WTC11 (cell line): Measurements from ENCODE around the gene POLR2E. TPM values are rescaled to one million over a fixed set of nuclear protein-coding genes. Genes with fewer than 3 reads are reported as not detected.

Experiments used
- ATAC-seq: fragments of 200-7000 bp; cut with Tn5 transposase; 2 replicates; pipeline ENCODE4 v1.10.0; 2021; ENCODE audit warnings: mild to moderate bottlenecking, moderate library complexity
- CTCF ChIA-PET: fragments of 300-600 bp; sonication (Branson Sonifier 250); formaldehyde crosslinking; loops from one replicate; lab custom pipeline; 2021; ENCODE audit warnings: antibody characterized with exemption; lab: Charles Lee
- POLR2A ChIA-PET: fragments of 350-600 bp; sonication (Branson Sonifier 250); formaldehyde crosslinking; loops from one replicate; lab custom pipeline; 2021; ENCODE audit warnings: antibody characterized with exemption; lab: Charles Lee
- DNase-seq: peaks from one replicate; pipeline ENCODE4 v3.0.0; 2021; ENCODE audit warnings: low spot score
- H3K27ac Mint-ChIP-seq: 2 replicates; pipeline ENCODE4 v1.8.0; 2021; ENCODE audit warnings: mixed read lengths
- H3K27me3 Mint-ChIP-seq: 2 replicates; pipeline ENCODE4 v1.8.0; 2021; ENCODE audit warnings: low read depth, mild to moderate bottlenecking, moderate library complexity, mixed read lengths
- H3K36me3 Mint-ChIP-seq: 2 replicates; pipeline ENCODE4 v1.8.0; 2021; ENCODE audit warnings: mixed read lengths
- H3K4me1 Mint-ChIP-seq: 2 replicates; pipeline ENCODE4 v1.8.0; 2022; ENCODE audit warnings: mixed read lengths
- H3K4me3 Mint-ChIP-seq: 2 replicates; pipeline ENCODE4 v1.8.0; 2021; ENCODE audit warnings: mild to moderate bottlenecking, moderate library complexity, mixed read lengths
- H3K9me3 Mint-ChIP-seq: 2 replicates; pipeline ENCODE4 v1.8.0; 2021; ENCODE audit warnings: mixed read lengths
- AR ChIP-seq: fragments of 250-450 bp; sonication (Bioruptor Pico); IDR thresholded peaks from 2 replicates; pipeline ENCODE4 v1.9.0; 2021; ENCODE audit warnings: mild to moderate bottlenecking
- ATF3 ChIP-seq: sonication (generic); formaldehyde crosslinking; conservative IDR thresholded peaks from 2 replicates; pipeline ENCODE4 v1.8.1; 2022; ENCODE audit warnings: mild to moderate bottlenecking, missing genetic modification reagents
- E2F5 ChIP-seq: sonication (generic); formaldehyde crosslinking; IDR thresholded peaks from 2 replicates; pipeline ENCODE4 v1.8.1; 2022; ENCODE audit warnings: mild to moderate bottlenecking, moderate library complexity, missing genetic modification reagents
- GTF2I ChIP-seq: fragments of 250-450 bp; sonication (Bioruptor Pico); conservative IDR thresholded peaks from 2 replicates; pipeline ENCODE4 v1.4.0; 2021; ENCODE audit warnings: mild to moderate bottlenecking
- JAZF1 ChIP-seq: fragments of 250-450 bp; sonication (Bioruptor Pico); IDR thresholded peaks from 2 replicates; pipeline ENCODE4 v1.9.0; 2021; ENCODE audit warnings: moderate library complexity, mild to moderate bottlenecking, inconsistent platforms
- MLX ChIP-seq: sonication (generic); formaldehyde crosslinking; IDR thresholded peaks from 2 replicates; pipeline ENCODE4 v1.8.1; 2023; ENCODE audit warnings: mild to moderate bottlenecking, missing genetic modification reagents, moderate library complexity
- MXD4 ChIP-seq: fragments of 250-450 bp; sonication (Bioruptor Pico); IDR thresholded peaks from 2 replicates; pipeline ENCODE4 v1.8.0; 2021; ENCODE audit warnings: mild to moderate bottlenecking, moderate library complexity, borderline replicate concordance
- NR1H2 ChIP-seq: sonication (generic); formaldehyde crosslinking; IDR thresholded peaks from 2 replicates; pipeline ENCODE4 v1.9.0; 2021; ENCODE audit warnings: mild to moderate bottlenecking, moderate library complexity, missing genetic modification reagents
- RELA ChIP-seq: sonication (generic); formaldehyde crosslinking; IDR thresholded peaks from 2 replicates; pipeline ENCODE4 v1.8.1; 2022; ENCODE audit warnings: missing genetic modification reagents, mild to moderate bottlenecking, borderline replicate concordance
- SMAD4 ChIP-seq: sonication (generic); formaldehyde crosslinking; IDR thresholded peaks from 2 replicates; pipeline ENCODE4 v1.8.0; 2022; ENCODE audit warnings: mild to moderate bottlenecking, missing genetic modification reagents
- ZBTB43 ChIP-seq: sonication (generic); formaldehyde crosslinking; IDR thresholded peaks from 2 replicates; pipeline ENCODE4 v1.8.1; 2023; ENCODE audit warnings: mild to moderate bottlenecking, missing genetic modification reagents
- ZNF317 ChIP-seq: sonication (generic); formaldehyde crosslinking; IDR thresholded peaks from 2 replicates; pipeline ENCODE4 v1.8.1; 2023; ENCODE audit warnings: low read depth, mild to moderate bottlenecking, moderate library complexity, missing genetic modification reagents, borderline replicate concordance
- ZNF396 ChIP-seq: fragments of 250-450 bp; sonication (Bioruptor Pico); IDR thresholded peaks from 2 replicates; pipeline ENCODE4 v1.8.0; 2021; ENCODE audit warnings: mild to moderate bottlenecking, moderate library complexity, borderline replicate concordance
- ZNF416 ChIP-seq: fragments of 250-450 bp; sonication (Bioruptor Pico); IDR thresholded peaks from 2 replicates; pipeline ENCODE4 v1.9.0; 2021; ENCODE audit warnings: mild to moderate bottlenecking, inconsistent platforms
- ZNF423 ChIP-seq: fragments of 250-450 bp; sonication (Bioruptor Pico); IDR thresholded peaks from 2 replicates; pipeline ENCODE4 v2.1.2; 2022; ENCODE audit warnings: mild to moderate bottlenecking, moderate library complexity
- ZNF425 ChIP-seq: fragments of 250-450 bp; sonication (Bioruptor Pico); conservative IDR thresholded peaks from 2 replicates; pipeline ENCODE4 v1.9.0; 2021; ENCODE audit warnings: mild to moderate bottlenecking
- ZNF512 ChIP-seq: sonication (generic); formaldehyde crosslinking; IDR thresholded peaks from 2 replicates; pipeline ENCODE4 v1.8.1; 2022; ENCODE audit warnings: missing genetic modification reagents, borderline replicate concordance
- total RNA-seq: library from RNA; stranded (reverse); gene quantifications from 3 replicates; pipeline ENCODE4 v1.2.3, GENCODE V29; 2021

POLR2E gene
- total RNA-seq, 1 experiment from 2014 or later, result 275 TPM

GRCh38 chr19:1069009-1069779 lies 26.0 kb downstream of the POLR2E start:
- ATAC-seq (no peak), DNase-seq (no peak)
- H3K9me3 Mint-ChIP-seq, result no peaks in the 10 kb centered on the region
- H3K4me1 Mint-ChIP-seq, result peaks cover 17% of the 10 kb centered on the region
- H3K4me3 Mint-ChIP-seq, result peak overlapping the region; percentile 33; the same call in 1 of the 2 replicates
- H3K36me3 Mint-ChIP-seq, result no peaks in the 10 kb centered on the region
- 0 out of 2 replicates have a peak overlapping the region, but pooled peaks have one; percentile 45 for H3K27ac Mint-ChIP-seq
- peaks cover 37% of the 10 kb centered on the region for H3K27me3 Mint-ChIP-seq
- ChIA-PET POLR2A (interaction anchor here (0.6 kb wide), 1 partner anchor 303 kb away, joined by 4 read pairs; no protein-coding TSS in a partner anchor), CTCF (interaction anchor here (2.0 to 7.5 kb wide), 2 partner anchors 12 to 29 kb away, joined by 11 to 109 read pairs; partner anchors contain the start of gene ABCA7)
- TF ChIP-seq ZNF425 (no peak), ZBTB43 (CRISPR knock-in tag) (no peak), ZNF317 (CRISPR knock-in tag) (no peak), MLX (CRISPR knock-in tag) (no peak), ZNF512 (CRISPR knock-in tag) (no peak), E2F5 (CRISPR knock-in tag) (0 out of 2 replicates have a peak, but pooled peaks have one; percentile 17), JAZF1 (CRISPR knock-in tag) (no peak)

- ChIA-PET CTCF (interaction anchor here (0.6 to 7.5 kb wide), 9 partner anchors 13 to 198 kb away, joined by 3 to 109 read pairs (median 6); partner anchors contain the start of gene ATP5F1D), POLR2A (interaction anchor here (1.0 to 3.0 kb wide), 4 partner anchors 10 to 28 kb away, joined by 3 to 14 read pairs (median 6); partner anchors contain the start of gene ABCA7)
- peaks cover 37% of the 10 kb centered on the region for H3K27me3 Mint-ChIP-seq
- no peaks in the 10 kb centered on the region for H3K36me3 Mint-ChIP-seq
- H3K27ac Mint-ChIP-seq, result 0 out of 2 replicates have a peak overlapping the region, but pooled peaks have one; percentile 45
- DNase-seq, result no peak
- peaks cover 19% of the 10 kb centered on the region for H3K4me1 Mint-ChIP-seq
- no peaks in the 10 kb centered on the region for H3K9me3 Mint-ChIP-seq
- no peak for TF ChIP-seq ATF3 (CRISPR knock-in tag)
- no peak for TF ChIP-seq ZNF396 (CRISPR knock-in tag)
- no peak for TF ChIP-seq MXD4
- TF ChIP-seq NR1H2 (CRISPR knock-in tag), result no peak
- TF ChIP-seq GTF2I (CRISPR knock-in tag), result no peak
- no peak for TF ChIP-seq ZNF425
- no peak for TF ChIP-seq ZNF416 (CRISPR knock-in tag)
- no peak for TF ChIP-seq AR
- no peak for TF ChIP-seq SMAD4 (CRISPR knock-in tag)
- no peak for TF ChIP-seq ZNF423
- TF ChIP-seq RELA (CRISPR knock-in tag), result no peak
- H3K4me3 Mint-ChIP-seq, result peak overlapping the region; percentile 49; the same call in 1 of the 2 replicates
- no peak for ATAC-seq
Observed at GRCh38 chr19:1068009-1069001, 26.9 kb downstream of the POLR2E start.
